Measurements from ENCODE around the gene BROX.

DNA sequence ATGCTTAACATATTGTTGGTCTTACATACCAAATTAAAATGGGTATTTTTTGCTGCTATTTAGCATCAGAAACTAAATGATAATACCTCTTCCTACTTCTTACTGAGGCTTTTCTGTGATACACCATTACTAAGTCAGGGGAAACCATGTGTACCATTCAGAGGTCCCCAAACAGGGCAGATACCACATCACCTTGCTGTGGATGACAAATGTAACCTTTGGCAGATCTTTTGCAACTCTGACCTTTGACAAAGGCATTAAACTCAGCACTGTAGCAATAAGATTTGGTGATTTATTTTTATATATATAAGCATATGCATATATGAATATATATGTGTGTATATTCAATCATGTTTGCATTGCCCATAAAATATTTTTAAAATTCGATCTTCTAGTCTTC lies 27.6 kb downstream of the BROX start:
- TF ChIP-seq, protein P1, sequence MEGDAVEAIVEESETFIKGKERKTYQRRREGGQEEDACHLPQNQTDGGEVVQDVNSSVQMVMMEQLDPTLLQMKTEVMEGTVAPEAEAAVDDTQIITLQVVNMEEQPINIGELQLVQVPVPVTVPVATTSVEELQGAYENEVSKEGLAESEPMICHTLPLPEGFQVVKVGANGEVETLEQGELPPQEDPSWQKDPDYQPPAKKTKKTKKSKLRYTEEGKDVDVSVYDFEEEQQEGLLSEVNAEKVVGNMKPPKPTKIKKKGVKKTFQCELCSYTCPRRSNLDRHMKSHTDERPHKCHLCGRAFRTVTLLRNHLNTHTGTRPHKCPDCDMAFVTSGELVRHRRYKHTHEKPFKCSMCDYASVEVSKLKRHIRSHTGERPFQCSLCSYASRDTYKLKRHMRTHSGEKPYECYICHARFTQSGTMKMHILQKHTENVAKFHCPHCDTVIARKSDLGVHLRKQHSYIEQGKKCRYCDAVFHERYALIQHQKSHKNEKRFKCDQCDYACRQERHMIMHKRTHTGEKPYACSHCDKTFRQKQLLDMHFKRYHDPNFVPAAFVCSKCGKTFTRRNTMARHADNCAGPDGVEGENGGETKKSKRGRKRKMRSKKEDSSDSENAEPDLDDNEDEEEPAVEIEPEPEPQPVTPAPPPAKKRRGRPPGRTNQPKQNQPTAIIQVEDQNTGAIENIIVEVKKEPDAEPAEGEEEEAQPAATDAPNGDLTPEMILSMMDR (IDR thresholded peaks at IDR 0.05): no peak
- no peak for TF ChIP-seq POLR2AphosphoS5 (IDR thresholded peaks at IDR 0.05; ENCODE audit: low read depth, low read length)
- TF ChIP-seq, protein P2, sequence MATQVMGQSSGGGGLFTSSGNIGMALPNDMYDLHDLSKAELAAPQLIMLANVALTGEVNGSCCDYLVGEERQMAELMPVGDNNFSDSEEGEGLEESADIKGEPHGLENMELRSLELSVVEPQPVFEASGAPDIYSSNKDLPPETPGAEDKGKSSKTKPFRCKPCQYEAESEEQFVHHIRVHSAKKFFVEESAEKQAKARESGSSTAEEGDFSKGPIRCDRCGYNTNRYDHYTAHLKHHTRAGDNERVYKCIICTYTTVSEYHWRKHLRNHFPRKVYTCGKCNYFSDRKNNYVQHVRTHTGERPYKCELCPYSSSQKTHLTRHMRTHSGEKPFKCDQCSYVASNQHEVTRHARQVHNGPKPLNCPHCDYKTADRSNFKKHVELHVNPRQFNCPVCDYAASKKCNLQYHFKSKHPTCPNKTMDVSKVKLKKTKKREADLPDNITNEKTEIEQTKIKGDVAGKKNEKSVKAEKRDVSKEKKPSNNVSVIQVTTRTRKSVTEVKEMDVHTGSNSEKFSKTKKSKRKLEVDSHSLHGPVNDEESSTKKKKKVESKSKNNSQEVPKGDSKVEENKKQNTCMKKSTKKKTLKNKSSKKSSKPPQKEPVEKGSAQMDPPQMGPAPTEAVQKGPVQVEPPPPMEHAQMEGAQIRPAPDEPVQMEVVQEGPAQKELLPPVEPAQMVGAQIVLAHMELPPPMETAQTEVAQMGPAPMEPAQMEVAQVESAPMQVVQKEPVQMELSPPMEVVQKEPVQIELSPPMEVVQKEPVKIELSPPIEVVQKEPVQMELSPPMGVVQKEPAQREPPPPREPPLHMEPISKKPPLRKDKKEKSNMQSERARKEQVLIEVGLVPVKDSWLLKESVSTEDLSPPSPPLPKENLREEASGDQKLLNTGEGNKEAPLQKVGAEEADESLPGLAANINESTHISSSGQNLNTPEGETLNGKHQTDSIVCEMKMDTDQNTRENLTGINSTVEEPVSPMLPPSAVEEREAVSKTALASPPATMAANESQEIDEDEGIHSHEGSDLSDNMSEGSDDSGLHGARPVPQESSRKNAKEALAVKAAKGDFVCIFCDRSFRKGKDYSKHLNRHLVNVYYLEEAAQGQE (IDR thresholded peaks at IDR 0.05; ENCODE audit: insufficient read depth in 1 of 2, low read depth in 2 of 2, low read length in 1 of 2): no peak
- TF ChIP-seq TCF7L2 (IDR thresholded peaks at IDR 0.05; ENCODE audit: low read depth, low read length): no peak
- TF ChIP-seq SIN3A (IDR thresholded peaks at IDR 0.05; ENCODE audit: borderline replicate concordance, insufficient read depth, low read depth, low read length): no peak
